NT2/D1 (cell line): ENCODE results near the gene FNTB.

Experiments
- YY1 ChIP-seq: IDR thresholded peaks from 2 replicates; pipeline ENCODE4 v1.6.1; 2011; ENCODE audit not compliant: insufficient read length, insufficient read depth
- ZNF274 ChIP-seq: IDR thresholded peaks from 2 replicates; pipeline ENCODE4 v1.6.1; 2011; ENCODE audit warnings: mild to moderate bottlenecking, low read depth, low read length

GRCh38 chr14:64965356-64966000 lies 21.2 kb upstream of the FNTB start:
- no peak for TF ChIP-seq YY1
- no peak for TF ChIP-seq ZNF274
